ENCODE measurements around the gene BOLA1. TPM values are rescaled to one million over a fixed set of nuclear protein-coding genes. Genes with fewer than 3 reads are reported as not detected.

The BOLA1 gene
- total and polyA plus RNA-seq, 2 of the 13 experiments (the other 11 are each of a cell fraction or from before 2014, with no cell fraction given) = 3.2 to 4.2 TPM

- ATAC-seq (peak; percentile 75), DNase-seq (ENCODE audit: low spot score) (peak; percentile 34), FAIRE-seq (no peak)
- H3K4me2 ChIP-seq (ENCODE audit: low read depth, low read length) = peak within 1 kb of the TSS; percentile 86
- H3K4me3 ChIP-seq (replicated peaks in 1 of 3; ENCODE audit: insufficient read depth in 1 of 3, low read depth in 2 of 3, low read length in 3 of 3) = peak within 1 kb of the TSS; percentile 59 to 73 (median 60)
- 0 out of 5 replicates have a peak, but pooled peaks cover 0 to 3% of the 10 kb centered on the region in 2 experiments for H3K27me3 ChIP-seq (ENCODE audit: control insufficient read depth in 1 of 2, insufficient read depth in 2 of 2, low read length in 2 of 2)
- POLR2A ChIA-PET = interaction anchor here (1.5 kb wide), 1 partner anchor 10 kb away, joined by 4 read pairs; no protein-coding TSS in a partner anchor
- no TSS peak for BruUV-seq (replicated peaks)
- H3K9ac ChIP-seq (ENCODE audit: insufficient read depth, low read depth, low read length) = peak within 1 kb of the TSS; percentile 44; the same call in 1 of the 2 replicates
- under 1% methylated on average over 9 of the region's 24 CpGs for WGBS (ENCODE audit: low lambda C conversion rate)
- H3K4me1 ChIP-seq (ENCODE audit: insufficient read depth, low read length) = peaks cover 28% of the 10 kb centered on the region
- H3K27ac ChIP-seq (ENCODE audit: extremely low read length, insufficient read depth, low read length) = no peak within 1 kb of the TSS
- intact Hi-C loops (cut with micrococcal nuclease; ENCODE audit: unreplicated experiment) (no loop called here), in situ Hi-C loops (cut with HindIII; ENCODE audit: extremely low pct_ligation_motif_present, low pct_unique_long_range_greater_than_20kb) (no loop called here)
- CTCF ChIA-PET (ENCODE audit: low intra/inter-chr PET ratio, low total read pairs) = no interaction called here
- peaks cover 0 to 4% of the 10 kb centered on the region in 2 experiments; a peak in 3 of 5 replicates for H3K36me3 ChIP-seq (replicated peaks in 1 of 2; ENCODE audit: control insufficient read depth in 1 of 2, insufficient read depth in 2 of 2, low read length in 2 of 2)
- H3K9me3 ChIP-seq (ENCODE audit: low read length) = no peaks in the 10 kb centered on the region
- H4K20me1 ChIP-seq (ENCODE audit: insufficient read depth, low read length) = no peaks in the 10 kb centered on the region
- H2AFZ ChIP-seq (ENCODE audit: low read length) = peak within 1 kb of the TSS; percentile 54
- no peaks in the 10 kb centered on the region for H3K79me2 ChIP-seq (ENCODE audit: insufficient read depth, low read length)
- TF ChIP-seq POLR2A (IDR thresholded peaks at IDR 0.05; ENCODE audit: insufficient read depth in 1 of 2, low read depth in 2 of 2, low read length in 2 of 2) (peak in 1 of 2 experiments; percentile 35; a peak in 1 of 4 replicates), MAFG (CRISPR knock-in tag; IDR thresholded peaks at IDR 0.05) (no peak), ZNF10 (CRISPR knock-in tag; IDR thresholded peaks at IDR 0.05; ENCODE audit: borderline replicate concordance, low read depth) (no peak), HDAC1 (CRISPR knock-in tag; IDR thresholded peaks at IDR 0.05) (0 out of 2 replicates have a peak, but pooled peaks have one; percentile 10), PATZ1 (CRISPR knock-in tag; IDR thresholded peaks at IDR 0.05) (peak; percentile 22; the same call in 1 of the 2 replicates), NFYC (CRISPR knock-in tag; IDR thresholded peaks at IDR 0.05) (0 out of 2 replicates have a peak, but pooled peaks have one; percentile 7), SAP130 (CRISPR knock-in tag; IDR thresholded peaks at IDR 0.05; ENCODE audit: low read depth) (peak; percentile 45; the same call in 1 of the 2 replicates), HMGXB3 (CRISPR knock-in tag; IDR thresholded peaks at IDR 0.05; ENCODE audit: borderline replicate concordance) (peak; percentile 97)
- TF ChIP-seq, protein P1, sequence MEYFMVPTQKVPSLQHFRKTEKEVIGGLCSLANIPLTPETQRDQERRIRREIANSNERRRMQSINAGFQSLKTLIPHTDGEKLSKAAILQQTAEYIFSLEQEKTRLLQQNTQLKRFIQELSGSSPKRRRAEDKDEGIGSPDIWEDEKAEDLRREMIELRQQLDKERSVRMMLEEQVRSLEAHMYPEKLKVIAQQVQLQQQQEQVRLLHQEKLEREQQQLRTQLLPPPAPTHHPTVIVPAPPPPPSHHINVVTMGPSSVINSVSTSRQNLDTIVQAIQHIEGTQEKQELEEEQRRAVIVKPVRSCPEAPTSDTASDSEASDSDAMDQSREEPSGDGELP (IDR thresholded peaks at IDR 0.05; ENCODE audit: borderline replicate concordance, low read depth) = peak; percentile 49; the same call in 1 of the 2 replicates
- TF ChIP-seq, protein P2, sequence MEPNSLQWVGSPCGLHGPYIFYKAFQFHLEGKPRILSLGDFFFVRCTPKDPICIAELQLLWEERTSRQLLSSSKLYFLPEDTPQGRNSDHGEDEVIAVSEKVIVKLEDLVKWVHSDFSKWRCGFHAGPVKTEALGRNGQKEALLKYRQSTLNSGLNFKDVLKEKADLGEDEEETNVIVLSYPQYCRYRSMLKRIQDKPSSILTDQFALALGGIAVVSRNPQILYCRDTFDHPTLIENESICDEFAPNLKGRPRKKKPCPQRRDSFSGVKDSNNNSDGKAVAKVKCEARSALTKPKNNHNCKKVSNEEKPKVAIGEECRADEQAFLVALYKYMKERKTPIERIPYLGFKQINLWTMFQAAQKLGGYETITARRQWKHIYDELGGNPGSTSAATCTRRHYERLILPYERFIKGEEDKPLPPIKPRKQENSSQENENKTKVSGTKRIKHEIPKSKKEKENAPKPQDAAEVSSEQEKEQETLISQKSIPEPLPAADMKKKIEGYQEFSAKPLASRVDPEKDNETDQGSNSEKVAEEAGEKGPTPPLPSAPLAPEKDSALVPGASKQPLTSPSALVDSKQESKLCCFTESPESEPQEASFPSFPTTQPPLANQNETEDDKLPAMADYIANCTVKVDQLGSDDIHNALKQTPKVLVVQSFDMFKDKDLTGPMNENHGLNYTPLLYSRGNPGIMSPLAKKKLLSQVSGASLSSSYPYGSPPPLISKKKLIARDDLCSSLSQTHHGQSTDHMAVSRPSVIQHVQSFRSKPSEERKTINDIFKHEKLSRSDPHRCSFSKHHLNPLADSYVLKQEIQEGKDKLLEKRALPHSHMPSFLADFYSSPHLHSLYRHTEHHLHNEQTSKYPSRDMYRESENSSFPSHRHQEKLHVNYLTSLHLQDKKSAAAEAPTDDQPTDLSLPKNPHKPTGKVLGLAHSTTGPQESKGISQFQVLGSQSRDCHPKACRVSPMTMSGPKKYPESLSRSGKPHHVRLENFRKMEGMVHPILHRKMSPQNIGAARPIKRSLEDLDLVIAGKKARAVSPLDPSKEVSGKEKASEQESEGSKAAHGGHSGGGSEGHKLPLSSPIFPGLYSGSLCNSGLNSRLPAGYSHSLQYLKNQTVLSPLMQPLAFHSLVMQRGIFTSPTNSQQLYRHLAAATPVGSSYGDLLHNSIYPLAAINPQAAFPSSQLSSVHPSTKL (CRISPR knock-in tag; IDR thresholded peaks at IDR 0.05) = 0 out of 2 replicates have a peak, but pooled peaks have one; percentile 5
Measured at GRCh38 chr1:149917571-149918144, 18.3 kb downstream of the BOLA1 start, which contains the start of gene SV2A. Gene SV2A (minus strand): TSS chr1:149917844. CDS start chr1:149913840, 4,004 bp downstream.

Data from HepG2 (cell line).